K562 (cell line): ENCODE measurements around the gene SLC26A11. TPM values are rescaled to one million over a fixed set of nuclear protein-coding genes. Genes with fewer than 3 reads are reported as not detected.
A peak's percentile ranks its signal among the peaks of the same experiment; 100 is the strongest.

Source experiments
- ELF1 ChIP-seq: fragments of 200-800 bp; sonication (Bioruptor generic); IDR thresholded peaks from 2 replicates; pipeline ENCODE4 v1.6.1; 2016; ENCODE audit warnings: missing genetic modification characterization, missing compliant biosample characterization
- KDM4B ChIP-seq, 2 experiments: fragments of 450-650 bp in 1 of 2; sonication (generic) in 1 of 2; IDR thresholded peaks; 2 replicates each; pipeline ENCODE4 v1.6.1; 2016 to 2017; ENCODE audit warnings: borderline replicate concordance in 2 of 2, antibody characterized with exemption in 1 of 2, low read depth in 1 of 2, mild to moderate bottlenecking in 1 of 2
- NR2F6 ChIP-seq: fragments of 450-650 bp; formaldehyde crosslinking; IDR thresholded peaks from 2 replicates; pipeline ENCODE4 v1.4.0; 2020; ENCODE audit warnings: mild to moderate bottlenecking
- SIRT6 ChIP-seq: IDR thresholded peaks from one replicate; pipeline ENCODE4 v1.6.1; 2012; ENCODE audit warnings: low read depth, mild to moderate bottlenecking, control low read depth, inconsistent platforms, low read length, moderate library complexity
- STAT5B ChIP-seq: fragments of 250-450 bp; sonication (Bioruptor Pico); IDR thresholded peaks from 2 replicates; pipeline ENCODE4 v1.8.0; 2021; ENCODE audit warnings: mild to moderate bottlenecking, inconsistent platforms
- ZNF76 ChIP-seq: fragments of 250-450 bp; sonication (Bioruptor Pico); IDR thresholded peaks from 2 replicates; pipeline ENCODE4 v1.4.0; 2020; ENCODE audit warnings: mild to moderate bottlenecking, moderate library complexity, borderline replicate concordance
- polyA plus RNA-seq, 8 experiments: library from polyadenylated mRNA; depleted of rRNA in 4 of 8; stranded (reverse) in 5 of 8; unstranded in 3 of 8; fragments of >200 nt; fragmentation: Nextera tagmentation in 2 of 8; fragmentation: Illumina TruSeq in 1 of 8; extraction: Ambion mirVana in 2 of 8; extraction: Trizol in 1 of 8; gene quantifications; 2 replicates each; pipeline versions ENCODE4 v1.2.1 to v1.2.3, GENCODE V29; 2011 to 2014; ENCODE audit warnings: inconsistent platforms in 1 of 8, missing spikeins in 1 of 8
- total RNA-seq, 7 experiments: library from RNA; depleted of rRNA in 6 of 7; stranded (reverse); fragments of >200 nt in 6 of 7; fragmentation: Illumina TruSeq in 2 of 7; extraction: Trizol in 2 of 7; gene quantifications; 2 replicates each; pipeline versions ENCODE4 v1.2.1 to v1.2.3, GENCODE V29; 2011 to 2021; ENCODE audit warnings: low replicate concordance in 1 of 7
- TF ChIP-seq, protein P1 (sequence below): fragments of 450-650 bp; IDR thresholded peaks from 2 replicates; pipeline ENCODE4 v1.6.1; 2017; ENCODE audit warnings: antibody characterized with exemption
- TF ChIP-seq, protein P2 (sequence below): fragments of 200-800 bp; sonication (Bioruptor generic); IDR thresholded peaks from 2 replicates; pipeline ENCODE4 v1.6.1; 2017; ENCODE audit warnings: missing genetic modification characterization, missing compliant biosample characterization
- TF ChIP-seq, protein P3 (sequence below): fragments of 250-450 bp; sonication (Bioruptor Pico); IDR thresholded peaks from 2 replicates; pipeline ENCODE4 v1.9.0; 2021; ENCODE audit warnings: mild to moderate bottlenecking
- TF ChIP-seq, protein P4 (sequence below), 2 experiments: fragments of 450-650 bp in 1 of 2; sonication (generic) in 1 of 2; formaldehyde crosslinking in 1 of 2; IDR thresholded peaks; 2 replicates each; pipeline versions ENCODE4 v1.7.1 to v1.9.0; 2016 to 2022; ENCODE audit warnings: inconsistent platforms in 1 of 2, mild to moderate bottlenecking in 1 of 2, missing genetic modification reagents in 1 of 2
- TF ChIP-seq, protein P5 (sequence below): fragments of 450-650 bp; IDR thresholded peaks from 2 replicates; pipeline ENCODE4 v1.6.1; 2016; ENCODE audit warnings: antibody characterized with exemption

SLC26A11 gene
- total and polyA plus RNA-seq, 9 of the 15 experiments (the other 6 are each of a cell fraction or from before 2014, with no cell fraction given), result 0.06 to 3.1 (median 1.2) TPM; not detected in 1

DNA sequence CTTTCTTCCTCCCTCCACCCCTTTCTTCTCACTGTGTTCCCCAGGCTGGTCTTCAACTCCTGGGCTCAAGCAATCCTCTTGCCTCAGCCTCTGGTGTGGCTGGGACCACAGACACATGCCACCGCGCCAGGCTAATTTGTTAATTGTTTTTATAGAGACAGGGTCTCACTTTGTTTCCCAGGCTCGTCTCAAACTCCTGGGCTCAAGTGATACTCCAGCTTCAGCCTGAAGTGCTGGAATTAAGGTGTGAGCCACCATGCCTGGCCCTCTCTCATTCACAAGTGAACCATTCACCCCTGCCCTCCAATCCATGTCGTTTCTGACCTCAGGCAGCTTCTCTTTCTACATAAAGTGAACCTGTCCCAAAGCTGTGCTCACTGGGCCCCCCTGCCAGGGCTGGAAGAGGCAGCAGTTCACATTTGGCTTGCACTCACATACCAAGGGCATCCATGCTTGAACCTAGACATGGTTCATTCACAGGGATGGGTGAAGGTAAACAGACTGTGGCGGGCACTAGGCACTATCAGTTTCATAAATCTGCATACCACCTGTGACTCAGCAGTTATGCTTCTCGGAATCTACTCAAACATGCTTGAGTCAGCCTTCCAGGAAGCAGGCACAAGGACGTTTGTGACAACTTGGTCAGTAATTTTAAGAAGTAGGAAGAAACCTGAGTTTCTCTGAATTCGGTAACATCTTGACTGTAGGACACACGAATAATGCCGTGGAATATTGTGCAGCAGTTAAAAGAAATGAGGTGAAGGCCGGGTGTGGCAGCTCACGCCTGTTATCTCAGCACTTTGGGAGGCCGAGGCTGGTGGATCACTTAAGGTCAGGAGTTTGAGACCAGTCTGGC, 34.4 kb downstream of the SLC26A11 start (continued):
- TF ChIP-seq, protein P1, sequence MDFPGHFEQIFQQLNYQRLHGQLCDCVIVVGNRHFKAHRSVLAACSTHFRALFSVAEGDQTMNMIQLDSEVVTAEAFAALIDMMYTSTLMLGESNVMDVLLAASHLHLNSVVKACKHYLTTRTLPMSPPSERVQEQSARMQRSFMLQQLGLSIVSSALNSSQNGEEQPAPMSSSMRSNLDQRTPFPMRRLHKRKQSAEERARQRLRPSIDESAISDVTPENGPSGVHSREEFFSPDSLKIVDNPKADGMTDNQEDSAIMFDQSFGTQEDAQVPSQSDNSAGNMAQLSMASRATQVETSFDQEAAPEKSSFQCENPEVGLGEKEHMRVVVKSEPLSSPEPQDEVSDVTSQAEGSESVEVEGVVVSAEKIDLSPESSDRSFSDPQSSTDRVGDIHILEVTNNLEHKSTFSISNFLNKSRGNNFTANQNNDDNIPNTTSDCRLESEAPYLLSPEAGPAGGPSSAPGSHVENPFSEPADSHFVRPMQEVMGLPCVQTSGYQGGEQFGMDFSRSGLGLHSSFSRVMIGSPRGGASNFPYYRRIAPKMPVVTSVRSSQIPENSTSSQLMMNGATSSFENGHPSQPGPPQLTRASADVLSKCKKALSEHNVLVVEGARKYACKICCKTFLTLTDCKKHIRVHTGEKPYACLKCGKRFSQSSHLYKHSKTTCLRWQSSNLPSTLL, result peak; percentile 62; the same call in 1 of the 2 replicates
- TF ChIP-seq, protein P2, sequence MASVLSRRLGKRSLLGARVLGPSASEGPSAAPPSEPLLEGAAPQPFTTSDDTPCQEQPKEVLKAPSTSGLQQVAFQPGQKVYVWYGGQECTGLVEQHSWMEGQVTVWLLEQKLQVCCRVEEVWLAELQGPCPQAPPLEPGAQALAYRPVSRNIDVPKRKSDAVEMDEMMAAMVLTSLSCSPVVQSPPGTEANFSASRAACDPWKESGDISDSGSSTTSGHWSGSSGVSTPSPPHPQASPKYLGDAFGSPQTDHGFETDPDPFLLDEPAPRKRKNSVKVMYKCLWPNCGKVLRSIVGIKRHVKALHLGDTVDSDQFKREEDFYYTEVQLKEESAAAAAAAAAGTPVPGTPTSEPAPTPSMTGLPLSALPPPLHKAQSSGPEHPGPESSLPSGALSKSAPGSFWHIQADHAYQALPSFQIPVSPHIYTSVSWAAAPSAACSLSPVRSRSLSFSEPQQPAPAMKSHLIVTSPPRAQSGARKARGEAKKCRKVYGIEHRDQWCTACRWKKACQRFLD, result peak; percentile 96
- TF ChIP-seq, protein P3, sequence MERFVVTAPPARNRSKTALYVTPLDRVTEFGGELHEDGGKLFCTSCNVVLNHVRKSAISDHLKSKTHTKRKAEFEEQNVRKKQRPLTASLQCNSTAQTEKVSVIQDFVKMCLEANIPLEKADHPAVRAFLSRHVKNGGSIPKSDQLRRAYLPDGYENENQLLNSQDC (CRISPR knock-in tag), result peak; percentile 53; the same call in 1 of the 2 replicates
- TF ChIP-seq KDM4B (IDR thresholded peaks at IDR 0.05; ENCODE audit: borderline replicate concordance in 2 of 2, low read depth in 1 of 2) (no peak), STAT5B (CRISPR knock-in tag) (no peak), NR2F6 (CRISPR knock-in tag) (no peak), ELF1 (tag) (peak; percentile 41; the same call in 1 of the 2 replicates), SIRT6 (no peak), ZNF76 (peak; percentile 94; the same call in 1 of the 2 replicates)
- TF ChIP-seq, protein P4, sequence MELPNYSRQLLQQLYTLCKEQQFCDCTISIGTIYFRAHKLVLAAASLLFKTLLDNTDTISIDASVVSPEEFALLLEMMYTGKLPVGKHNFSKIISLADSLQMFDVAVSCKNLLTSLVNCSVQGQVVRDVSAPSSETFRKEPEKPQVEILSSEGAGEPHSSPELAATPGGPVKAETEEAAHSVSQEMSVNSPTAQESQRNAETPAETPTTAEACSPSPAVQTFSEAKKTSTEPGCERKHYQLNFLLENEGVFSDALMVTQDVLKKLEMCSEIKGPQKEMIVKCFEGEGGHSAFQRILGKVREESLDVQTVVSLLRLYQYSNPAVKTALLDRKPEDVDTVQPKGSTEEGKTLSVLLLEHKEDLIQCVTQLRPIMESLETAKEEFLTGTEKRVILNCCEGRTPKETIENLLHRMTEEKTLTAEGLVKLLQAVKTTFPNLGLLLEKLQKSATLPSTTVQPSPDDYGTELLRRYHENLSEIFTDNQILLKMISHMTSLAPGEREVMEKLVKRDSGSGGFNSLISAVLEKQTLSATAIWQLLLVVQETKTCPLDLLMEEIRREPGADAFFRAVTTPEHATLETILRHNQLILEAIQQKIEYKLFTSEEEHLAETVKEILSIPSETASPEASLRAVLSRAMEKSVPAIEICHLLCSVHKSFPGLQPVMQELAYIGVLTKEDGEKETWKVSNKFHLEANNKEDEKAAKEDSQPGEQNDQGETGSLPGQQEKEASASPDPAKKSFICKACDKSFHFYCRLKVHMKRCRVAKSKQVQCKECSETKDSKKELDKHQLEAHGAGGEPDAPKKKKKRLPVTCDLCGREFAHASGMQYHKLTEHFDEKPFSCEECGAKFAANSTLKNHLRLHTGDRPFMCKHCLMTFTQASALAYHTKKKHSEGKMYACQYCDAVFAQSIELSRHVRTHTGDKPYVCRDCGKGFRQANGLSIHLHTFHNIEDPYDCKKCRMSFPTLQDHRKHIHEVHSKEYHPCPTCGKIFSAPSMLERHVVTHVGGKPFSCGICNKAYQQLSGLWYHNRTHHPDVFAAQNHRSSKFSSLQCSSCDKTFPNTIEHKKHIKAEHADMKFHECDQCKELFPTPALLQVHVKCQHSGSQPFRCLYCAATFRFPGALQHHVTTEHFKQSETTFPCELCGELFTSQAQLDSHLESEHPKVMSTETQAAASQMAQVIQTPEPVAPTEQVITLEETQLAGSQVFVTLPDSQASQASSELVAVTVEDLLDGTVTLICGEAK (IDR thresholded peaks at IDR 0.05), result no peak
- TF ChIP-seq, protein P4 (CRISPR knock-in tag; IDR thresholded peaks at IDR 0.05), result no peak
- TF ChIP-seq, protein P5, sequence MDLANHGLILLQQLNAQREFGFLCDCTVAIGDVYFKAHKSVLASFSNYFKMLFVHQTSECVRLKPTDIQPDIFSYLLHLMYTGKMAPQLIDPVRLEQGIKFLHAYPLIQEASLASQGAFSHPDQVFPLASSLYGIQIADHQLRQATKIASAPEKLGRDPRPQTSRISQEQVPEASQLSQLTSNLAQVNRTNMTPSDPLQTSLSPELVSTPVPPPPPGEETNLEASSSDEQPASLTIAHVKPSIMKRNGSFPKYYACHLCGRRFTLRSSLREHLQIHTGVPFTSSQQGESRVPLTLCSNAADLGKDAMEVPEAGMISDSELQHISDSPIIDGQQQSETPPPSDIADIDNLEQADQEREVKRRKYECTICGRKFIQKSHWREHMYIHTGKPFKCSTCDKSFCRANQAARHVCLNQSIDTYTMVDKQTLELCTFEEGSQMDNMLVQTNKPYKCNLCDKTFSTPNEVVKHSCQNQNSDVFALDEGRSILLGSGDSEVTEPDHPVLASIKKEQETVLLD, result peak; percentile 85
